SJCRH30 (cell line): ENCODE results near the gene DRAP1. TPM values are rescaled to one million over a fixed set of nuclear protein-coding genes. Genes with fewer than 3 reads are reported as not detected.

Source experiments
- DNase-seq, 2 experiments: peaks; one replicate each; pipeline ENCODE4 v3.0.0-alpha.2; 2015 to 2020
- H3K27ac ChIP-seq: fragments of 250-450 bp; sonication (Bioruptor Pico); 2 replicates; pipeline ENCODE4 v1.5.1; 2020; ENCODE audit warnings: mild to moderate bottlenecking, moderate library complexity
- H3K27me3 ChIP-seq: fragments of 250-450 bp; sonication (Bioruptor Pico); 2 replicates; pipeline ENCODE4 v1.5.1; 2020; ENCODE audit warnings: mild to moderate bottlenecking, moderate library complexity
- H3K36me3 ChIP-seq: fragments of 250-450 bp; sonication (Bioruptor Pico); 2 replicates; pipeline ENCODE4 v1.5.1; 2020; ENCODE audit warnings: mild to moderate bottlenecking, moderate library complexity
- H3K4me1 ChIP-seq: fragments of 250-450 bp; sonication (Bioruptor Pico); 2 replicates; pipeline ENCODE4 v1.5.1; 2020; ENCODE audit warnings: mild to moderate bottlenecking, moderate library complexity
- H3K4me3 ChIP-seq: fragments of 250-450 bp; sonication (Bioruptor Pico); 2 replicates; pipeline ENCODE4 v1.5.1; 2020; ENCODE audit warnings: mild to moderate bottlenecking, moderate library complexity
- H3K9me3 ChIP-seq: fragments of 250-450 bp; sonication (Bioruptor Pico); replicated peaks from 2 replicates; pipeline ENCODE4 v1.5.1; 2020; ENCODE audit warnings: mild to moderate bottlenecking, moderate library complexity
- total RNA-seq: library from RNA; depleted of rRNA; stranded (reverse); fragments of >200 nt; shearing (Covaris generic); gene quantifications from 2 replicates; pipeline ENCODE4 v1.2.3, GENCODE V29; 2014

Gene DRAP1
- total RNA-seq, 1 experiment from 2014 or later = 72.7 TPM

GRCh38 chr11:65892661-65893317, 26.4 kb upstream of the DRAP1 start:
- Histone ChIP-seq H3K36me3 (no peaks in the 10 kb centered on the region), H3K27ac (no peak overlapping the region), H3K27me3 (no peaks in the 10 kb centered on the region), H3K4me3 (no peak overlapping the region), H3K9me3 (no peaks in the 10 kb centered on the region), H3K4me1 (peaks cover 13% of the 10 kb centered on the region; the same call in 1 of the 2 replicates)
- no peak for DNase-seq

DNA sequence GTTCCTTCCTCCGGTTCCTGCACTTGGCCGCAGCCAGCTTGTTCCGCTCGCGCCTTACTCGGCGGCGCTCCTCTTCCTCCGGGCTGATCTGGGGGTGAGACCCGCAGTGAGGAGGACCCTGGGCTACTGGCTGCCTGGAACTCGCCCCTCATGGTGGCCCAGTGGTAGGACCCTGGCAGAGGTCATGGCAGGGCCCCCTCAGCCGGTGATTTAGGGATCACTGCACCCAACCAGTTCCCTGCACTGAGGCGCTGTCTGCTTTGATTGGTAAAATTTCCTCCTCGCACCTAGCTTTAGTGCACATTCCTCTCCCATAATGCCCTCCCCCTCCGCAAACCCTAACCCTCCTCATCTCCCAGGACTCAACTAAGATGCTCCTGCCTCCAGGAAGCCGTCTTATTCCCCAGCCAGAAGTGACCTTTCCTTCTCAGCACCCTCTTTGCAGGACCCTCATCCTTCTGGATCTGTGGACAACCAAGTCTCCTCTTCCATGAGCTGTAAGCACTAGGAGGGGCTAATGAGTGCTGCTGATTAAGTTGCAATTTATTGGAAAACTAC, 25.1 kb upstream of the DRAP1 start:
- Histone ChIP-seq H3K4me3 (no peak overlapping the region), H3K27me3 (no peaks in the 10 kb centered on the region), H3K4me1 (peaks cover 19% of the 10 kb centered on the region; the same call in 1 of the 2 replicates), H3K36me3 (no peaks in the 10 kb centered on the region), H3K9me3 (no peaks in the 10 kb centered on the region), H3K27ac (no peak overlapping the region)
- no peak for DNase-seq

- DNase-seq = no peak
- Histone ChIP-seq H3K27me3 (peaks cover 4% of the 10 kb centered on the region; the same call in 1 of the 2 replicates), H3K9me3 (no peaks in the 10 kb centered on the region), H3K4me1 (peaks cover 13% of the 10 kb centered on the region; the same call in 1 of the 2 replicates), H3K36me3 (no peaks in the 10 kb centered on the region), H3K4me3 (no peak overlapping the region), H3K27ac (no peak overlapping the region)
Measured at GRCh38 chr11:65895482-65895981, 23.7 kb upstream of the DRAP1 start.

DNA sequence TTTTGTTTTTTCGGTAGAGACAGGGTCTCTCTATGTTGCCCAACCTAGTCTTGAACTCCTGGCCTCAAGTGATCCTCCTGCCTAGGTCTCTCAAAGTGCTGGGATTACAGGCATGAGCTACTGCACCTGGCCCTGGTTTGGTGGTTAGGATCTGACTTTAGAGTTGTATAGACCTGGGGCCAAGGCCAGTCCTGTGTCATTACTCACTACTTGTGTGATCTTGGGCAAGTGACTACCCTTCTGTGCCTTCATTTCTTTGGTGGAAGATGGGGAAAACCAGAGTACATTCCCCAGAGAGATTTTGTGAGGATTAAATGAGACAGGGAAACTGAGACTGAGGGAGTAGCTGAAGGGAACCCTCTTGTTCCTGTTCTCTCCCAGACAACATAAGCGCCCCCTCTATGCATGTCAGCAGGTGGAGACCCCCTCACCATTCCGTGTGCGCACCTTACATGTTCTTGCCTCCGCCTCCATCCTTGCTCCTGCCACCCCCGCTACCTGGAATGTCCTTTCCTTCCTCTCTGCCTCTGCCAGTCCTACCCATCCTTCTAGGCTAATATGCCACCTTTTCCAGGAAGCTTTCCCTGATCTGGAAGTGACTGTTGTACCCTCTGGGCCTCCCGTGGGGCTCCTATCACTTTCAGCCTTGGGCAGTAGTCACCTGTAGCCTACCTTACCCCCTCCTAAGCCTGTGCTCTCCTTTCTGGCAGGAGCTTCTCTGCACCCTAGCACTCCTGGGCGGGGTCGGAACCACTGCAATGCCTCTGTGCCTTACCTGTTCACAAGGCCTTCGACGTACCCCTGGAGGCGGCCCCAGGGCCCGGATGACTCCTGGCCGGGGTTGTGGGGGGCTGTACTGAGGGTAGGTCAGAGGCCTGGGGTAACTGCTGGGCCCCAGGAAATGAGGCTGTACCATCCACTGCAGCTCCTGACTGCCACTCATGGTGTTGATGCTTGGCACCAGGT, 22.9 kb upstream of the DRAP1 start:
- no peaks in the 10 kb centered on the region for H3K9me3 ChIP-seq
- H3K4me1 ChIP-seq = peaks cover 13% of the 10 kb centered on the region; the same call in 1 of the 2 replicates
- no peak overlapping the region for H3K4me3 ChIP-seq
- peaks cover 4% of the 10 kb centered on the region; the same call in 1 of the 2 replicates for H3K27me3 ChIP-seq
- no peaks in the 10 kb centered on the region for H3K36me3 ChIP-seq
- DNase-seq = no peak
- no peak overlapping the region for H3K27ac ChIP-seq

DNA sequence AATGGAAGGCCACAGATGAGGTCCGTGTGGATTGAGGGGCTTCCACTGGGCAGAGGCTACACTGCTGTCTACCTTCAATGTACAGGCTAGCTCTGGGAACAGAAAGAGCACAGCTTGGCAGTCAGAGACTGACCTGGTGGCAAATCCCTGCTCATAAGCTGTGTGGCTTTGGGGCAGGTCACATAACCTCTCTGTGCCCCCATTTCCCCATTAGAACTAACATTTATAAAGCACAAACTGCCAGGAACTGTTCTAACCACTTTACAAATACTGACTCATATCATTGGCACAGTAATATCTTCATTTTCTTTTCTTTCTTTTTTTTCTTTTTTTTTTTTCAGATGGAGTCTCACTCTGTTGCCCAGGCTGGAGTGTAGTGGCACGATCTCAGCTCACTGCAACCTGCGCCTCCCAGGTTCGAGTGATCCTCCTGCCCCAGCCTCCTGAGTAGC, 22.2 kb upstream of the DRAP1 start:
- no peak for DNase-seq
- Histone ChIP-seq H3K27me3 (peaks cover 4% of the 10 kb centered on the region; the same call in 1 of the 2 replicates), H3K9me3 (no peaks in the 10 kb centered on the region), H3K27ac (no peak overlapping the region), H3K4me3 (no peak overlapping the region), H3K36me3 (no peaks in the 10 kb centered on the region), H3K4me1 (peaks cover 17% of the 10 kb centered on the region)

DNA sequence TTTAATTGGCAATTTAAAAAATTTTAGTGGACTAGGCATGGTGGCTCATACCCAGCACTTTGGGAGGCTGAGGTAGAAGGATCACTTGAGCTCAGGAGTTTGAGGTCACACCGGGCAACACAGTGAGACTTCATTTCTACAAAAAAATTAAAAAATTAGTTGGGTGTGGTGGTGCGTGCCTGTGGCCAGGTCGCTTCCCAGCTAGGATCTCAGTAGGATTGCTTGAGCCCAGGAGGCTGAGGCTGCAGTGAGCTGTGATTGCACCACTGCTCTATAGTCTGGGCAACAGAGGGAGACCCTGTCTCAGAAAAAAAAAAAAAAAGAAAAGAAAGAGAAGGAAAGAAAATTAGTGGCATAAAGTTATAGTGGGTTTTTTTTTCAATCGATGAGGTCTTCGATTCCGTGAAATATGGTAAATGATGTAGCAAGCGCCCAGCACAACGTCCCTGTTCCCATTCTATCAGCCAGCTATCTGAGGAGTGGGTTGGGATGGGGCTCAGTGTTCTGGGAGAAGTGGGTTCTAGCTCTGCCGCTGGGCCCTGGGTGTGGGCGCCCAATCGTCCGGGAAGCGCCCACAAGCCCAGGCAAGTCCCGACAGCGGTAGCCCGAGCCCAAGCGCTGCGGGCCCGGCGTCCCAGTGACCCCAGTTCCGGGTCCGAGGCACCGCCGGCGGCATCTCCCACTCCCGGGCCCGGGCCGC, 20.4 kb upstream of the DRAP1 start:
- Histone ChIP-seq H3K9me3 (no peaks in the 10 kb centered on the region), H3K4me1 (peaks cover 34% of the 10 kb centered on the region), H3K27me3 (peaks cover 4% of the 10 kb centered on the region; the same call in 1 of the 2 replicates), H3K36me3 (no peaks in the 10 kb centered on the region), H3K4me3 (peak overlapping the region; percentile 59), H3K27ac (no peak overlapping the region)
- DNase-seq = no peak

GRCh38 chr11:65899356-65900124, 19.7 kb upstream of the DRAP1 start:
- H3K36me3 ChIP-seq = no peaks in the 10 kb centered on the region
- H3K4me1 ChIP-seq = peaks cover 36% of the 10 kb centered on the region
- H3K9me3 ChIP-seq = no peaks in the 10 kb centered on the region
- peaks cover 4% of the 10 kb centered on the region; the same call in 1 of the 2 replicates for H3K27me3 ChIP-seq
- peak overlapping the region; percentile 12; the same call in 1 of the 2 replicates for H3K27ac ChIP-seq
- DNase-seq = no peak
- peak overlapping the region; percentile 59 for H3K4me3 ChIP-seq

- Histone ChIP-seq H3K4me3 (peak within 1 kb of the TSS; percentile 59), H3K27me3 (peaks cover 4% of the 10 kb centered on the region; the same call in 1 of the 2 replicates), H3K9me3 (no peaks in the 10 kb centered on the region), H3K4me1 (peaks cover 36% of the 10 kb centered on the region), H3K36me3 (no peaks in the 10 kb centered on the region), H3K27ac (peak within 1 kb of the TSS; percentile 12; the same call in 1 of the 2 replicates)
- DNase-seq = peak; percentile 44 to 45
Measured at GRCh38 chr11:65900125-65900898, 18.9 kb upstream of the DRAP1 start, which contains the start of gene FOSL1. TSS of gene FOSL1 (minus strand) at chr11:65900388. CDS start at chr11:65900339, 49 bp downstream.

DNA sequence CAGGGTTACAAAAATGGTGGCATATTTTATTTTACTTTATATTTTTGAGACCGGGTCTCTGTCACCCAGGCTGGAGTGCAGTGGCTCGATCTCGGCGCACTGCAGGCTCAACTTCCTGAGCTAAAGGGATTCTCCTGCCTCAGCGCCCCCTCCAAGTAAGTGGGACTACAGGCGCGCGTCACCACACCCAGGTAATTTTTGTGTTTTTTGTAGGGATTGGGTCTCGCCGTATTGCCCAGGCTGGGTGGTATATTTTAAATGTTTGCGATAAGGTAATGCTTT, 18.4 kb upstream of the DRAP1 start:
- H3K27ac ChIP-seq = no peak overlapping the region

GRCh38 chr11:65903068-65903481, 16.2 kb upstream of the DRAP1 start:
- no peaks in the 10 kb centered on the region for H3K9me3 ChIP-seq
- H3K4me3 ChIP-seq = no peak overlapping the region
- peak overlapping the region; percentile 68 for H3K27ac ChIP-seq
- peaks cover 31% of the 10 kb centered on the region for H3K4me1 ChIP-seq
- peaks cover 4% of the 10 kb centered on the region; the same call in 1 of the 2 replicates for H3K27me3 ChIP-seq
- peak; percentile 69 to 79 for DNase-seq
- H3K36me3 ChIP-seq = no peaks in the 10 kb centered on the region

More for the DNA sequence above, 18.4 kb upstream of the DRAP1 start:
- H3K9me3 ChIP-seq = no peaks in the 10 kb centered on the region
- peaks cover 4% of the 10 kb centered on the region; the same call in 1 of the 2 replicates for H3K27me3 ChIP-seq
- H3K4me3 ChIP-seq = no peak overlapping the region
- no peak for DNase-seq
- no peaks in the 10 kb centered on the region for H3K36me3 ChIP-seq
- peaks cover 36% of the 10 kb centered on the region for H3K4me1 ChIP-seq

- Histone ChIP-seq H3K36me3 (no peaks in the 10 kb centered on the region), H3K27me3 (peaks cover 4% of the 10 kb centered on the region; the same call in 1 of the 2 replicates), H3K9me3 (no peaks in the 10 kb centered on the region), H3K4me3 (no peak overlapping the region), H3K27ac (peak overlapping the region; percentile 68), H3K4me1 (peaks cover 27% of the 10 kb centered on the region)
- DNase-seq = no peak
Measured at GRCh38 chr11:65903715-65904114, 15.5 kb upstream of the DRAP1 start.

DNA sequence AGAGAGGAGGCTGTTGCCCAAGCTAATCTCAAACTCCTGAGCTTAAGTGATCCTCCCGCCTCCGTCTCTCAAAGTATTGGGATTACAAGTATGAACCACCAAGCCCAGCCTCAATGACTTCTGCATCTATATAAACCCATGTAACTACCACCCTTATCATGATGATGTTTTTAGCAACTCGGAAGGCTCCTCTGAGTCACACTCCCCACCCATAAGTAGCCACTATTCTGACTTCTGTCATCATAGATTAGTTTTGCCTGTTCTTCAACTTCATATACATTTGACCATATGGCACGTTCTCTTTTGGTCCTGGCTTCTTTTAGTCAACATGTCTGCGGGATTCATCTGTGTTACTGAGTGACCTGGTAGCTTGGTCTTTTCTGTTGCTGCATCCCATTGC, 12.6 kb upstream of the DRAP1 start:
- Histone ChIP-seq H3K9me3 (no peaks in the 10 kb centered on the region), H3K4me1 (peaks cover 29% of the 10 kb centered on the region), H3K27me3 (no peaks in the 10 kb centered on the region), H3K27ac (no peak overlapping the region), H3K36me3 (no peaks in the 10 kb centered on the region), H3K4me3 (no peak overlapping the region)
- DNase-seq = no peak

- Histone ChIP-seq H3K4me3 (no peak overlapping the region), H3K4me1 (peaks cover 29% of the 10 kb centered on the region), H3K9me3 (no peaks in the 10 kb centered on the region), H3K27me3 (no peaks in the 10 kb centered on the region), H3K27ac (no peak overlapping the region), H3K36me3 (no peaks in the 10 kb centered on the region)
- no peak for DNase-seq
Measured at GRCh38 chr11:65907878-65908277, 11.3 kb upstream of the DRAP1 start.
